Osteoblast (primary cell): ENCODE results near the gene FMN1. TPM values are rescaled to one million over a fixed set of nuclear protein-coding genes. Genes with fewer than 3 reads are reported as not detected.

Experiments used
- DNase-seq: peaks from one replicate; pipeline ENCODE4 v3.0.0; 2011; ENCODE audit warnings: low spot score, mixed read lengths; ENCODE audit not compliant: insufficient read length; ENCODE audit errors: missing footprints
- H2AFZ ChIP-seq: 2 replicates; pipeline ENCODE4 v1.6.0; 2011; ENCODE audit warnings: mild to moderate bottlenecking, low read length
- H3K27ac ChIP-seq: 2 replicates; pipeline ENCODE4 v1.5.1; 2011; ENCODE audit warnings: mild to moderate bottlenecking, low read depth, low read length, moderate library complexity
- H3K27me3 ChIP-seq: 2 replicates; pipeline ENCODE4 v1.6.0; 2012; ENCODE audit warnings: mild to moderate bottlenecking, control low read depth, inconsistent platforms, low read length, moderate library complexity; ENCODE audit not compliant: insufficient read depth
- H3K36me3 ChIP-seq: 2 replicates; pipeline ENCODE4 v1.5.1; 2011; ENCODE audit warnings: mild to moderate bottlenecking, low read length, control low read depth, moderate library complexity; ENCODE audit not compliant: insufficient read depth
- H3K4me1 ChIP-seq: 2 replicates; pipeline ENCODE4 v1.5.1; 2011; ENCODE audit warnings: mild to moderate bottlenecking, low read length, control low read depth, moderate library complexity; ENCODE audit not compliant: insufficient read depth
- H3K4me2 ChIP-seq: 2 replicates; pipeline ENCODE4 v1.6.0; 2011; ENCODE audit warnings: mild to moderate bottlenecking, low read length; ENCODE audit not compliant: insufficient read depth
- H3K4me3 ChIP-seq: fragments of 200-600 bp; sonication (generic); 3 replicates; pipeline ENCODE4 v1.5.1; 2012; ENCODE audit warnings: mild to moderate bottlenecking, low read length, inconsistent platforms; ENCODE audit not compliant: insufficient read depth
- H3K79me2 ChIP-seq: 2 replicates; pipeline ENCODE4 v1.6.0; 2012; ENCODE audit warnings: mild to moderate bottlenecking, low read length, control low read depth, inconsistent platforms; ENCODE audit not compliant: insufficient read depth
- H3K9me3 ChIP-seq: 2 replicates; pipeline ENCODE4 v1.5.1; 2011; ENCODE audit warnings: low read depth, low read length, control low read depth
- H4K20me1 ChIP-seq: 2 replicates; pipeline ENCODE4 v1.6.0; 2012; ENCODE audit warnings: mild to moderate bottlenecking, low read length, control low read depth; ENCODE audit not compliant: insufficient read depth
- CTCF ChIP-seq: IDR thresholded peaks from 2 replicates; pipeline ENCODE4 v1.5.1; 2011; ENCODE audit warnings: mild to moderate bottlenecking, low read depth, low read length, moderate library complexity; ENCODE audit errors: extremely low read depth
- total RNA-seq: library from RNA; depleted of rRNA; stranded (reverse); fragments of >200 nt; gene quantifications from 2 replicates; pipeline ENCODE4 v1.2.3, GENCODE V29; 2012

The FMN1 gene
- total RNA-seq, 1 donor, result 9.0 TPM

GRCh38 chr15:33116198-33116597 lies 78.3 kb downstream of the FMN1 start:
- Histone ChIP-seq H3K27me3 (no peaks in the 10 kb centered on the region), H3K27ac (no peak overlapping the region), H3K4me1 (peaks cover 14% of the 10 kb centered on the region), H3K4me2 (no peak overlapping the region), H3K4me3 (no peak overlapping the region), H4K20me1 (no peaks in the 10 kb centered on the region), H2AFZ (no peak overlapping the region), H3K36me3 (no peaks in the 10 kb centered on the region), H3K79me2 (no peaks in the 10 kb centered on the region), H3K9me3 (no peaks in the 10 kb centered on the region)
- no peak for TF ChIP-seq CTCF
- DNase-seq, result no peak

- H3K4me3 ChIP-seq, result no peak overlapping the region
Observed at GRCh38 chr15:33115191-33115861, 79.2 kb downstream of the FMN1 start.

GRCh38 chr15:33114374-33114717 lies 80.2 kb downstream of the FMN1 start:
- Histone ChIP-seq H3K27me3 (no peaks in the 10 kb centered on the region), H3K4me1 (peaks cover 23% of the 10 kb centered on the region), H4K20me1 (no peaks in the 10 kb centered on the region), H3K4me3 (no peak overlapping the region), H3K27ac (no peak overlapping the region), H3K36me3 (no peaks in the 10 kb centered on the region), H3K79me2 (no peaks in the 10 kb centered on the region), H2AFZ (no peak overlapping the region), H3K4me2 (no peak overlapping the region), H3K9me3 (no peaks in the 10 kb centered on the region)
- TF ChIP-seq CTCF, result no peak
- peak; percentile 3 for DNase-seq

More at GRCh38 chr15:33115191-33115861, 79.2 kb downstream of the FMN1 start:
- Histone ChIP-seq H3K27ac (no peak overlapping the region), H3K27me3 (no peaks in the 10 kb centered on the region), H3K4me1 (peaks cover 23% of the 10 kb centered on the region), H3K79me2 (no peaks in the 10 kb centered on the region), H3K36me3 (no peaks in the 10 kb centered on the region), H3K9me3 (no peaks in the 10 kb centered on the region), H2AFZ (no peak overlapping the region), H4K20me1 (no peaks in the 10 kb centered on the region), H3K4me2 (no peak overlapping the region)
- DNase-seq, result peak; percentile 19
- no peak for TF ChIP-seq CTCF

GRCh38 chr15:33113666-33114373 lies 80.7 kb downstream of the FMN1 start:
- TF ChIP-seq CTCF, result no peak
- Histone ChIP-seq H3K27me3 (no peaks in the 10 kb centered on the region), H3K27ac (peak overlapping the region; percentile 31), H3K4me3 (no peak overlapping the region), H3K36me3 (no peaks in the 10 kb centered on the region), H3K4me1 (peaks cover 24% of the 10 kb centered on the region), H3K79me2 (no peaks in the 10 kb centered on the region), H4K20me1 (no peaks in the 10 kb centered on the region), H3K4me2 (no peak overlapping the region), H2AFZ (peak overlapping the region; percentile 16), H3K9me3 (no peaks in the 10 kb centered on the region)
- no peak for DNase-seq
